Liver (tissue), 9 donors: Measurements from ENCODE around the gene CKAP5. TPM values are rescaled to one million over a fixed set of nuclear protein-coding genes. Genes with fewer than 3 reads are reported as not detected.

Experiments used
- DNase-seq: peaks from one replicate; pipeline ENCODE4 v3.0.0-alpha.2; 2017; ENCODE audit warnings: low spot score
- H3K27ac ChIP-seq, 2 donors: one replicate each; pipeline ENCODE4 v1.7.0; 2013; ENCODE audit warnings: inconsistent platforms in 2 of 2, low read length in 2 of 2, control low read depth in 1 of 2, low read depth in 1 of 2, mild to moderate bottlenecking in 1 of 2
- H3K27me3 ChIP-seq, 4 donors: one replicate each; pipeline versions ENCODE4 v1.6.1 to v1.7.0; 2013; ENCODE audit warnings: low read length in 3 of 4, inconsistent platforms in 1 of 4, mild to moderate bottlenecking in 1 of 4, moderate library complexity in 1 of 4; ENCODE audit not compliant: control insufficient read depth in 4 of 4, insufficient read depth in 4 of 4
- H3K36me3 ChIP-seq, 4 donors: one replicate each; pipeline versions ENCODE4 v1.6.1 to v1.7.0; 2013; ENCODE audit warnings: low read length in 3 of 4, mild to moderate bottlenecking in 3 of 4, low read depth in 1 of 4, moderate library complexity in 1 of 4; ENCODE audit not compliant: control insufficient read depth in 4 of 4, insufficient read depth in 3 of 4
- H3K4me1 ChIP-seq, 4 donors: one replicate each; pipeline versions ENCODE4 v1.6.1 to v1.7.0; 2013; ENCODE audit warnings: low read length in 3 of 4, mild to moderate bottlenecking in 3 of 4, moderate library complexity in 1 of 4; ENCODE audit not compliant: control insufficient read depth in 4 of 4, insufficient read depth in 4 of 4
- H3K4me3 ChIP-seq, 3 donors: one replicate each; pipeline versions ENCODE4 v1.6.1 to v1.7.0; 2013; ENCODE audit warnings: low read length in 3 of 3, control low read depth in 1 of 3, low read depth in 1 of 3, mild to moderate bottlenecking in 1 of 3
- H3K9ac ChIP-seq, 2 donors: one replicate each; pipeline ENCODE4 v1.7.0; 2013; ENCODE audit warnings: low read length in 2 of 2, mild to moderate bottlenecking in 2 of 2, moderate library complexity in 2 of 2, control low read depth in 1 of 2, low read depth in 1 of 2
- H3K9me3 ChIP-seq, 4 donors: one replicate each; pipeline versions ENCODE4 v1.6.1 to v1.7.0; 2013; ENCODE audit warnings: low read length in 3 of 4; ENCODE audit not compliant: control insufficient read depth in 4 of 4
- ATF3 ChIP-seq: IDR thresholded peaks from 2 replicates; pipeline ENCODE4 v1.6.1; 2016; ENCODE audit warnings: antibody characterized with exemption
- CTCF ChIP-seq: fragments of 150-350 bp; IDR thresholded peaks from 2 replicates; pipeline ENCODE4 v1.5.1; 2017; ENCODE audit warnings: improper control_type of control experiment, low read depth, low read length; ENCODE audit not compliant: missing input control
- EGR1 ChIP-seq, 2 donors: IDR thresholded peaks; 2 replicates each; pipeline ENCODE4 v1.6.1; 2016 to 2018; ENCODE audit warnings: antibody characterized with exemption in 2 of 2, low read depth in 2 of 2
- FOXA1 ChIP-seq: IDR thresholded peaks from 2 replicates; pipeline ENCODE4 v1.6.1; 2016; ENCODE audit warnings: antibody characterized with exemption
- FOXA2 ChIP-seq: IDR thresholded peaks from 2 replicates; pipeline ENCODE4 v1.6.1; 2016; ENCODE audit warnings: antibody characterized with exemption
- GABPA ChIP-seq, 2 donors: IDR thresholded peaks in 1 of 2; conservative IDR thresholded peaks in 1 of 2; 2 replicates each; pipeline ENCODE4 v1.6.1; 2016; ENCODE audit warnings: antibody characterized with exemption in 2 of 2, mild to moderate bottlenecking in 1 of 2, moderate library complexity in 1 of 2
- HNF4A ChIP-seq, 2 donors: conservative IDR thresholded peaks; 2 replicates each; pipeline ENCODE4 v1.6.1; 2016; ENCODE audit warnings: antibody characterized with exemption in 2 of 2, mild to moderate bottlenecking in 2 of 2
- HNF4G ChIP-seq: IDR thresholded peaks from 2 replicates; pipeline ENCODE4 v1.6.1; 2016; ENCODE audit warnings: antibody characterized with exemption
- JUND ChIP-seq, 2 donors: IDR thresholded peaks; 2 replicates each; pipeline ENCODE4 v1.6.1; 2016; ENCODE audit warnings: antibody characterized with exemption in 2 of 2
- MAX ChIP-seq: IDR thresholded peaks from 2 replicates; pipeline ENCODE4 v1.6.1; 2016; ENCODE audit warnings: antibody characterized with exemption
- NR2F2 ChIP-seq: IDR thresholded peaks from 2 replicates; pipeline ENCODE4 v1.6.1; 2016; ENCODE audit warnings: antibody characterized with exemption
- RAD21 ChIP-seq, 2 donors: IDR thresholded peaks; 2 replicates each; pipeline ENCODE4 v1.6.1; 2016; ENCODE audit warnings: antibody characterized with exemption in 2 of 2, mild to moderate bottlenecking in 2 of 2
- REST ChIP-seq: IDR thresholded peaks from 2 replicates; pipeline ENCODE4 v1.6.1; 2016; ENCODE audit warnings: antibody characterized with exemption, mild to moderate bottlenecking
- RXRA ChIP-seq, 2 donors: IDR thresholded peaks; 2 replicates each; pipeline ENCODE4 v1.6.1; 2017 to 2018; ENCODE audit warnings: antibody characterized with exemption in 2 of 2, mild to moderate bottlenecking in 1 of 2
- SP1 ChIP-seq: IDR thresholded peaks from 2 replicates; pipeline ENCODE4 v1.6.1; 2018; ENCODE audit warnings: antibody characterized with exemption, mild to moderate bottlenecking
- TAF1 ChIP-seq: conservative IDR thresholded peaks from 2 replicates; pipeline ENCODE4 v1.6.1; 2016; ENCODE audit warnings: antibody characterized with exemption, mild to moderate bottlenecking
- YY1 ChIP-seq: IDR thresholded peaks from 2 replicates; pipeline ENCODE4 v1.6.1; 2016; ENCODE audit warnings: antibody characterized with exemption, mild to moderate bottlenecking
- ZBTB33 ChIP-seq: IDR thresholded peaks from 2 replicates; pipeline ENCODE4 v1.6.1; 2016; ENCODE audit warnings: antibody characterized with exemption
- WGBS: extraction: QIAGEN DNeasy Blood & Tissue Kit; methylation state at CpG from one replicate; pipeline ENCODE4 v1.1.7; 2013; 5-methylcytosine and 5-hydroxymethylcytosine counted together
- polyA plus RNA-seq, 2 donors: library from polyadenylated mRNA; stranded (reverse) in 1 of 2; unstranded in 1 of 2; fragments of 200-250 nt in 1 of 2; fragments of >200 nt in 1 of 2; fragmentation: Nextera tagmentation in 1 of 2; extraction: Ambion mirVana in 1 of 2; gene quantifications; one replicate each; pipeline versions ENCODE4 v1.2.1 to v1.2.3, GENCODE V29; 2013 to 2015
- total RNA-seq, 2 donors: library from RNA; depleted of rRNA; stranded (reverse); fragments of >200 nt; gene quantifications; one replicate each; pipeline ENCODE4 v1.2.3, GENCODE V29; 2014
- donor health status: healthy.
- donor health status: healthy.
- donor health status: healthy.
- donor health status: healthy.
- donor health status: healthy.

The CKAP5 gene
- total and polyA plus RNA-seq, 4 donors = 6.1 to 70.4 (median 15.4) TPM

GRCh38 chr11:46731545-46731944 lies 114.5 kb downstream of the CKAP5 start:
- TF ChIP-seq YY1 (no peak), REST (no peak), JUND (IDR thresholded peaks at IDR 0.05) (no peak), HNF4G (no peak), GABPA (IDR thresholded peaks at IDR 0.05 in 1 of 2, conservative IDR thresholded peaks at IDR 0.05 in 1 of 2) (no peak), NR2F2 (no peak), RAD21 (IDR thresholded peaks at IDR 0.05) (no peak), HNF4A (conservative IDR thresholded peaks at IDR 0.05) (no peak), ATF3 (no peak), EGR1 (IDR thresholded peaks at IDR 0.05; ENCODE audit: low read depth in 2 of 2) (no peak)
- Histone ChIP-seq H3K9me3 (no peaks in the 10 kb centered on the region), H3K4me3 (no peak overlapping the region), H3K27ac (no peak overlapping the region), H3K9ac (no peak overlapping the region), H3K27me3 (no peaks in the 10 kb centered on the region), H3K36me3 (peaks cover 13 to 64% (median 46%) of the 10 kb centered on the region in 4 donors), H3K4me1 (peaks cover 2 to 25% (median 12%) of the 10 kb centered on the region in 4 donors)
- 79% methylated on average over 4 of the region's 4 CpGs for WGBS
- DNase-seq = no peak

GRCh38 chr11:46729110-46730027 lies 116.7 kb downstream of the CKAP5 start:
- H3K4me1 ChIP-seq = peaks cover 0 to 36% (median 18%) of the 10 kb centered on the region in 4 donors
- peak overlapping the region in 1 of 2 donors; percentile 11 for H3K27ac ChIP-seq
- H3K9ac ChIP-seq = no peak overlapping the region
- H3K27me3 ChIP-seq = no peaks in the 10 kb centered on the region
- no peak overlapping the region for H3K4me3 ChIP-seq
- no peaks in the 10 kb centered on the region for H3K9me3 ChIP-seq
- TF ChIP-seq YY1 = no peak
- TF ChIP-seq CTCF = no peak
- no peak for TF ChIP-seq ZBTB33
- TF ChIP-seq EGR1 (IDR thresholded peaks at IDR 0.05; ENCODE audit: low read depth in 2 of 2) = no peak
- TF ChIP-seq JUND (IDR thresholded peaks at IDR 0.05) = no peak
- TF ChIP-seq MAX = no peak
- TF ChIP-seq FOXA2 = no peak
- no peak for TF ChIP-seq NR2F2
- TF ChIP-seq REST = no peak
- TF ChIP-seq SP1 = no peak
- no peak for TF ChIP-seq HNF4A (conservative IDR thresholded peaks at IDR 0.05)
- TF ChIP-seq FOXA1 = no peak
- TF ChIP-seq HNF4G = no peak
- no peak for TF ChIP-seq TAF1
- TF ChIP-seq RXRA (IDR thresholded peaks at IDR 0.05) = no peak
- TF ChIP-seq RAD21 (IDR thresholded peaks at IDR 0.05) = no peak
- DNase-seq = no peak
- 83% methylated on average over 24 of the region's 24 CpGs for WGBS
- H3K36me3 ChIP-seq = peaks cover 14 to 68% (median 53%) of the 10 kb centered on the region in 4 donors
